GM18907 (cell line): ENCODE data around the gene INSIG1.
A peak's percentile ranks its signal among the peaks of the same experiment; 100 is the strongest.

Source experiments
- ATAC-seq: cut with Tn5 transposase; IDR thresholded peaks from one replicate; pipeline ENCODE4 v1.9.1; 2021; ENCODE audit warnings: mild to moderate bottlenecking, moderate library complexity; ENCODE audit not compliant: unreplicated experiment

INSIG1 gene

GRCh38 chr7:155297517-155298287, at the start of gene INSIG1:
INSIG1 (plus strand) TSS chr7:155297878; CDS start chr7:155298286, 408 bp downstream.
- peak; percentile 66 for ATAC-seq

GRCh38 chr7:155248366-155248756, 49.3 kb upstream of the INSIG1 start:
- ATAC-seq: no peak

GRCh38 chr7:155251831-155252230, 45.8 kb upstream of the INSIG1 start:
- ATAC-seq: no peak

- ATAC-seq: no peak
Observed at GRCh38 chr7:155252444-155252887, 45.2 kb upstream of the INSIG1 start.

- ATAC-seq: no peak
Observed at GRCh38 chr7:155252892-155253501, 44.7 kb upstream of the INSIG1 start.

GRCh38 chr7:155254018-155254417, 43.7 kb upstream of the INSIG1 start:
- no peak for ATAC-seq

- no peak for ATAC-seq
Observed at GRCh38 chr7:155255071-155255470, 42.6 kb upstream of the INSIG1 start.

GRCh38 chr7:155255621-155256020, 42.1 kb upstream of the INSIG1 start:
- ATAC-seq: no peak

GRCh38 chr7:155256081-155256760, 41.5 kb upstream of the INSIG1 start:
- no peak for ATAC-seq

GRCh38 chr7:155256761-155257481, 40.8 kb upstream of the INSIG1 start:
- ATAC-seq: no peak

GRCh38 chr7:155257482-155258225, 40.0 kb upstream of the INSIG1 start:
- ATAC-seq: no peak

- no peak for ATAC-seq
Observed at GRCh38 chr7:155258226-155258560, 39.5 kb upstream of the INSIG1 start.

GRCh38 chr7:155259866-155260497, 37.7 kb upstream of the INSIG1 start:
- no peak for ATAC-seq

GRCh38 chr7:155260498-155260872, 37.2 kb upstream of the INSIG1 start:
- no peak for ATAC-seq

GRCh38 chr7:155261031-155261985, 36.4 kb upstream of the INSIG1 start:
- ATAC-seq: no peak

GRCh38 chr7:155262031-155262430, 35.6 kb upstream of the INSIG1 start:
- ATAC-seq: no peak

GRCh38 chr7:155263051-155263450, 34.6 kb upstream of the INSIG1 start:
- no peak for ATAC-seq

- ATAC-seq: no peak
Observed at GRCh38 chr7:155263581-155264143, 34.0 kb upstream of the INSIG1 start.

GRCh38 chr7:155265144-155265543, 32.5 kb upstream of the INSIG1 start:
- no peak for ATAC-seq
